HG03565 (cell line): ENCODE measurements around the gene CNTN2.

Experiments used
- ATAC-seq: cut with Tn5 transposase; IDR thresholded peaks from one replicate; pipeline ENCODE4 v1.9.1; 2021; ENCODE audit warnings: mild to moderate bottlenecking, moderate library complexity; ENCODE audit not compliant: unreplicated experiment

The CNTN2 gene, protein sequence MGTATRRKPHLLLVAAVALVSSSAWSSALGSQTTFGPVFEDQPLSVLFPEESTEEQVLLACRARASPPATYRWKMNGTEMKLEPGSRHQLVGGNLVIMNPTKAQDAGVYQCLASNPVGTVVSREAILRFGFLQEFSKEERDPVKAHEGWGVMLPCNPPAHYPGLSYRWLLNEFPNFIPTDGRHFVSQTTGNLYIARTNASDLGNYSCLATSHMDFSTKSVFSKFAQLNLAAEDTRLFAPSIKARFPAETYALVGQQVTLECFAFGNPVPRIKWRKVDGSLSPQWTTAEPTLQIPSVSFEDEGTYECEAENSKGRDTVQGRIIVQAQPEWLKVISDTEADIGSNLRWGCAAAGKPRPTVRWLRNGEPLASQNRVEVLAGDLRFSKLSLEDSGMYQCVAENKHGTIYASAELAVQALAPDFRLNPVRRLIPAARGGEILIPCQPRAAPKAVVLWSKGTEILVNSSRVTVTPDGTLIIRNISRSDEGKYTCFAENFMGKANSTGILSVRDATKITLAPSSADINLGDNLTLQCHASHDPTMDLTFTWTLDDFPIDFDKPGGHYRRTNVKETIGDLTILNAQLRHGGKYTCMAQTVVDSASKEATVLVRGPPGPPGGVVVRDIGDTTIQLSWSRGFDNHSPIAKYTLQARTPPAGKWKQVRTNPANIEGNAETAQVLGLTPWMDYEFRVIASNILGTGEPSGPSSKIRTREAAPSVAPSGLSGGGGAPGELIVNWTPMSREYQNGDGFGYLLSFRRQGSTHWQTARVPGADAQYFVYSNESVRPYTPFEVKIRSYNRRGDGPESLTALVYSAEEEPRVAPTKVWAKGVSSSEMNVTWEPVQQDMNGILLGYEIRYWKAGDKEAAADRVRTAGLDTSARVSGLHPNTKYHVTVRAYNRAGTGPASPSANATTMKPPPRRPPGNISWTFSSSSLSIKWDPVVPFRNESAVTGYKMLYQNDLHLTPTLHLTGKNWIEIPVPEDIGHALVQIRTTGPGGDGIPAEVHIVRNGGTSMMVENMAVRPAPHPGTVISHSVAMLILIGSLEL

DNA sequence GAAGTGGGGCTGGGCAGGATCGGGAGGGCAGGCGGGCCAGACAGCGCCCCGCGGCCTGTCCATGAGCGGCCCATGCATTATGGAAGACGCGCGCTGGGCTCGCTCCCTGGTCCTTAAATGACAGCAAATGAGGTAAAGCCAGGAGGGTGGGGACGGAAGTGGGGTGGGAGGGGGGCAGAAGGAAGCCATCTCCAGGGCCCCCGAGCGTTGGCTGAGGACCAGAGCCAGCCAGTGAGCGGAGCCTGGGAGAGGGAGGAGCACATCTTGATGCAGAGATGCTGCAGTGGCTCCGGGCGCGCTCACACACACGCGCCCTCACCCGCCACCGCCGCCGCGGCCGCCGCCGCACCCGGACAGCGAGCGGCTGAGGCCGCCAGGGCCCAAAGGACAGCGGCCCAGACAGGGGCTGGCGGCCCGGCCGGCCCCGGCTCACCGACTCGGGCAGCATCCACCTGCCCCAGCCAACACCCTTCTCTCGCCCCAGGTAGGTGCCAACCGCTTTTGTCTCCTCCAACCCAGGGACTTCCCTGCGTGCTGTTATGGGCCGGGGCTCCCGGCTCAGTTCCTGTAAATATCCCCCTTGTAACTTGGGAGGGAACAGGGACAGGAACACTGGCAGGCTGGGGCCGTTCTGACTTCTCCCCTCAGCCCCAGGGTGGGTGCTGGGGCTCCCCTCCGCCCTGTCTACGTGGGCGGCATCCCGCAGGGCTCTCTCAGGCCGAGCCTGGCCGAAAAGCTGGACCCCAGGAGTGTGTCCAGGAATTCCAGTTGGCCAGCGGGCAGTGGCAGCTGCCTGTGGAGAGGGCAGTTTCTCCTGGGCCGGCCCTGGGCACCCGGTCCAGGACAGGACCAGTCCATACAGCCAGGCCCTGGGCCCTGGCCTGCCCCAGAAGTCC is at the start of gene CNTN2:
Gene CNTN2 (plus strand): TSS at position 302 of the 896 bp plus-strand sequence. CDS start 9,974 bp downstream, outside the sequence.
- ATAC-seq = no peak

DNA sequence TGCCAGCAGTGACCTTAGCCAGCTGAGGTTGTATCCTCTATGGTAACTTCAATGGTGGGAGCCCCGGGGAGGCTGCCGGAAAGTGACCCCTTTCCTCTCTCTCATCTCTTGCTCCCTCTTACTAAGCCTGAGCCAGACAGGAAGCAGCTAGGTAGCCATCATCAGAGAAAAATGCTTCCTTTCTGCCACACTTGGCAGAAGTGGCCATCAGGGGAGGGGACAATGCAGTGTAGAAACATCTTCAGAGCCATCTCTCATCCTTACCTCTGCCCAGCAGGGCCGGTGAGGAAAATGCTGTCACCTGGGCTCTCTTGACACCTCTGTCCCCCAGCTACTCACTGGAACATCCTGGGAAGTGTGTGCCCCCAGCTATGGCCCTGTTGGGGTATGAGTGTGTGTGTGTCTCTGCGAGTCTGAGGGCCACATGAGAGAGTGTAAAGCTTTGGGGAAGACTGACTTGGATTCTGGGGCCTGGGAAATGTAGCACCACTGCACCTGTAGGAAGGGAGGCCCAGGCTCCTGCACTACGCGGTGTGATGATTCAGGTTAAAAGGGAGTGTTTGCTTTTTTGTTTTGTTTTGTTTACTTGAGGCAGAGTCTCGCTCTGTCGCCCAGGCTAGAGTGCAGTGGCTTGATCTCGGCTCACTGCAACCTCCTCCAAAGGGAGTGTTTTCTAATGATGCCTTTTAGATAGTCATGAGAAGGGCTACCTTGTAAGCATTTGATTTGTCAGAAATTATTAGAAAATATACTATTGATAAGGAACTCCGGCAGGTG is 48.7 kb upstream of the CNTN2 start:
- ATAC-seq = no peak

DNA sequence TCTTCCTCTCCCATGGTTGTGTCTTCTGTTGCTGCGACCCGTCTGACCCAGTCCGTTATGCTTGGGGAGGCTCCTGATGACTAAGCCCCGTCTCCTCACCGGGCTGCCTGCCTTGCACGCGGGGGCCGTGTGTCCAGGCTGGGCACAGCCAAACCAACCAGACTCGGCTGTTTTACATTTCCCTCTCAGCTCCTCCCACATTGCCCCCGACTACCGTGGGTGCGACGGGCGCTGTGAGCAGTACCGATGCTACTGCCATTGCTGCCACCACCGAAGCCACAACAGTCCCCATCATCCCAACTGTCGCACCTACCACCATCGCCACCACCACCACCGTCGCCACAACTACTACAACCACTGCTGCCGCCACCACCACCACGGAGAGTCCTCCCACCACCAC is 46.0 kb upstream of the CNTN2 start:
- ATAC-seq = no peak

DNA sequence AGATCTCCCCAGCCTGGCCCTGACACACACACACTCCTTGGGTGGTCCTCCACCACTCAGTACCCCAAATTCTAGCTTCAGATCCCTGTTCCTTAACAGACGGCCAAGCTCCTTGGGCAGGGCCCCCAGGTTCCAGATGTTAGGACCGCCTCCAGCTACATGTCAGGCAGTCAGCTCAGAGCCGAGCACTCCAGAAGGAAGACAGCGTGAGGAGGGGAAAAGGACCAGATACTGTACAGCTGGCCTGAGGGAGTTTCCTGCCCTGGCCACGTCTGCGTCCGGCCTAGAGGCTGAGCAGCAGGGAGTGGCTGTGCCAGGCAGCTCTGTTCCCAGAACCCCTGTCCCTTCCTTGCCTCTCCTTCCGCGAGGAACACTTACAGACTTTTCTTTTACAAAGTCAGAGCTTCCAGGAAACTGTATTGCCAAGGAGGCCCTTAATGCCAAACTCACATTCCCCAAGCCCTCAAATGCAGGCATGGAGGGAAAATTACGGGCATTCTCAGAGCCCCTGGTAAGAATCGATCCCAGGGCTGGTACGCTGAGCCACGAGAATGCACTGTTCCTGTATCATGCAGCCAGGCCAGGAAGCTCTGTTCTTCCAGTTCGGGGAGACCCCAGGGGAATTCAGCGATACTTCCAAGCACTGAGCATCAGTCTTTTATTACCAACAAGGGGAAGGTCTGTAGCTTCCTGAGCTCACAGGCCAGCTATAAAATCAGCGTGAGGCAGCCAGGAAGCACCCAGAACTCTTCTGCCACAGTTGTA is 45.2 kb upstream of the CNTN2 start:
- no peak for ATAC-seq

DNA sequence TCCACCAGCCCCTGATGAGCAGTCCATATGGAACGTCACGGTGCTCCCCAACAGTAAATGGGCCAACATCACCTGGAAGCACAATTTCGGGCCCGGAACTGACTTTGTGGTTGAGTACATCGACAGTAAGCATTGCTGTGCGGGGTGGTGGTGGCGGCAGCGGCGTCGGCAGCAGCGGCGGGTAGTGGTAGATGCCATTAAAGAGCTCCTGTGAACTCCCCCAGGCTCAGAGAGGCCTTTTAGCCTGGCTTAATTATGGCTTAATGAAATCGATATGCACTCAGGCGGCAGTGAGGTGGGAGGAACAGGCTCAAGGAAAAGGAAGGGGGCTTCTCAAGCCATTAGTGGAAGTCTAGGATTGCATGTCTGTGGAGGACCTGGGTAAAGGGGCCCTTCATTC is 41.9 kb upstream of the CNTN2 start:
- no peak for ATAC-seq

DNA sequence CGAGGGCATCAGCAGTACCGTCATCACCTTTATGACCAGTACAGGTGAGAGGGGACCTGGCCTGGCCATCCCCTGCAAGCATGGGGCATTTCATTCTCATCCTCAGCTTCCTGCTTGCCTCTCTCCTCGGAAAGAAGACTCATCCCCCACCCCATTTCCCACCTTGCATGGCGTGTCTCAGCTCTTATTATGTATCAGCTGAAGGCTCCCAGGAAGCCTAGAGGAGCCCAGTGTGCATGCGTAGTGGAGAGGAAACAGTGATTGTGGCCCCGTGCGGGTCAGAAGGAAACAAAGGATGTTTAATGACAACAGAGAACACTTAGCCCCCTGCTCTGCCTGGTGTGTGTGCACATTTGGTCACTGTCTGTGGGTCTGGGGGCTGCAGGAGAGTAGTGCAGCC is 40.3 kb upstream of the CNTN2 start:
- ATAC-seq = no peak

DNA sequence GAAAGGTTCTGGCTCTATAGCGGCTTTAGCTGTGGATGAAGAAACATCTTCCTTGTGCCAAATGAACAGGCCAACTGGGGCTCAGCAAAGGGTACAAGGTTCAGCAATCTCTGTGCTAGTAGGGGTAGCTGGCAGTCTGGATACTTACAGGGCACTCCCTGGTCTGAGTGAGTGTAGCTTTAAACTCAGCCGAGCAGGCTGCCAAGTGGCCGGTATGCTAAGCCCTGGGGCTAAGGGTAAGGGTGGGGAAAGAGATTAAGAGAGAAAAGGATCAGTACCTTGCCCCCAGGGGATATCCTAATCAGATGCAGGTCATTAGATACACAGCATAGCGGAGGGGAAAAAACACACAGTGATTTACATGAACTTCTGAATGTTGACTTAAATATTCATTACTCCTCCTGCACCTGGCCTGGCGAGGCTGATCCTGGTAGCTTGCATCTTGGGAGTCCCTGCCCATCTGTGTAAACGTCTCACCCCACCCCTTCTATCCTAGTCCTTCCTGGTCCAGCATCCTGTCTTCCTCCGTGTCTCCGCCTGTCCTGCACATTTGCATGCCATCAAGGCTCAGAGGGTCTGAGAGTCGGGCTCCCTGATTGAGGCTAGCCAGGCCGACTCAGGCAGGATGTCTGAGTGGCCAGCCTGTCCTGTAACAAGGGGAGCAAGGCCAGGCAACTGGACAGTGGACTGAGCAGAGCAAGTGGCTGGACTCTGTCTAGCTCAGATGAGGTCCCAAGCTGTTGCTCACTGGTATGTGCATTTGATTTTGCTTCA is 39.5 kb upstream of the CNTN2 start:
- ATAC-seq = no peak

DNA sequence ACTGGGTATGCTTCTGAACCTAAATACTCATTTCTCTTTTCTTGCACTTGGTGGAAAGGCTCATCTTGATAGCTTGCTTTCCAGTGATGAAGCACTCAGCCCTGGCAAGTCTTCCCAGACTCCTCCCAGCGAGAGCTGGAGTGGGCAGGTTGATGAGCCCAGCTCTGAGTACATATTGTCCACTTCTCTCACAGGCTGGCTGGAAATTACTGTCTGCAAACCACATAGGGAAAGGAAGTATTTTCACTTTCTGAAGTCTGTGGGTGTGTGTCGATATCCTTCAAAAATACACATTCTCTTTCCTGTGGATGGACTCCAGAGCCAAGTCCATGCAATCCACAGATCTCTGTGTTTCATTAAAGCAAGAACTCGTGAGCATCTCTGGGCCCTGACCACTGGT is 38.7 kb upstream of the CNTN2 start:
- no peak for ATAC-seq

DNA sequence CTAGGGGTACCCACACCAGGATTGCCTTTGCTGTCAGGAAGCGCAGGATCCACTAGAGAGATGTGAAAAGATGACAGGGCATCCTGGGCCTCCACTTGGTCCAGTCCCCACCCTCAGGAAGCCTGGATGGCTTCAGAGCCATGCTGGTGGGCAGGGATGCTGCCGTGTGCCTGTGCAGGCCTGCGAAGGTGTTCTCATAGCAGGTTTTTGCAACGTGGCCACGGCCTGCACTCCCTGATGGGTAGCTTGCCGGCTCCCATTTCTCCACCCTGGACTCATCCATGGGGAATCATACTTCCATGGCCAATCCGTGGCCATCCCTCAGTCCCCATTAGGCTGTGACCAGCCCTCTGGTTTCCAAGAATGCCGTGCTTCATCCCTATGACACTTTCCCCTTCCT is 34.1 kb upstream of the CNTN2 start:
- ATAC-seq = no peak

DNA sequence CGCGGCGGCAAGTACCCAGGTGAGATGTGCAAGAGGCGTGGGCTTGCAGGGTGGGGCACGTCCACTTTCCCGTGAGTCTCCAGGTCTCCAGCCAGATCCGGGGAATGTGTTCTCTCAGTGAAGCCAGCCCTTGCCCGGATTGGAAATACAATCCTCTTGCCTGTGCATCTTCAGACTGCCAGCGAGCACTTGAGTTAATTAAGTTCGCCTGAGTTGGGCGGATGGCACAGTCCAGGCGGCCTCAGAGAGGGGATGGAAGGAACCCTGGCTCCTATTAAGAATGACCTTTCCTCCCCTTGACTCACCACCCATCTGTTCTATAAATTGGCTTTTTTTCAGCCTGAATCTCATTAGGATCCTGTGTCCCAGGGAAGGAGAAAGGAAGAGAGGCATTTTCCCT is 33.3 kb upstream of the CNTN2 start:
- no peak for ATAC-seq

DNA sequence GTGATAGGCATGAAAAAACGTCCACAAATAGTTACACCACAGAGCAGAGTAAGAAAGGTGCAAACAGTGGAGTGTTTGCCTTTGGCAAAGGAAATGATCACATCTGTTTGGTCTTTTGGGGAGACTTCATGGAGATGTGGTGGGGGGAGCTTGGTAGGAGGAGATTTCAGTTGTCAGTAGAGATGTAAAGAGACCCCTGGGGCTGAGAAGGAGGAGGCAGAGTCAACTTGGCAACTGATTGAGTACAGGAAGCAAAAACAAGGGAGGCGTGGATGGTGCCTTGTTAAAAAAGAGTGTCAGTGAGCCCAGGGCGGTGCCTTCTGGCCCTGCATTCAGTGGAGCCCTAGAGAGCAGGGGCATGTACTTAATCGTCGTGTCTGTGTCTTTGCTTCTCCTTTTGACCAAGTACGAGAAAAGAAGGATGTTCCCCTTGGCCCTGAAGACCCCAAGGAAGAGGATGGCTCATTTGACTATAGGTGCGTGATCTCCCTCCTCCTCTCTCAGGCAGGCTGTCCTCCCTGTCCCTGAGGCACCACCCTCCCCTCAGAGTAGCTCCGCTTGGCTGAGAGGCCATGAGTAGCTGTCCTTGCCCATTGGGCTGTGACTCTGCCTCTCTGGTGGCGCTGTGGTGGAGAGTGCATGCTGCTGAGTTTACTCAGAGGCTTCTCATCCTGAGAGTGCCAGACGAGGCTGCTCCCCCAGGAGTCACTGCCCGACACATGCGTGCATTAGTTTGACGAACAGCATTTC is 30.4 kb upstream of the CNTN2 start:
- ATAC-seq = no peak

DNA sequence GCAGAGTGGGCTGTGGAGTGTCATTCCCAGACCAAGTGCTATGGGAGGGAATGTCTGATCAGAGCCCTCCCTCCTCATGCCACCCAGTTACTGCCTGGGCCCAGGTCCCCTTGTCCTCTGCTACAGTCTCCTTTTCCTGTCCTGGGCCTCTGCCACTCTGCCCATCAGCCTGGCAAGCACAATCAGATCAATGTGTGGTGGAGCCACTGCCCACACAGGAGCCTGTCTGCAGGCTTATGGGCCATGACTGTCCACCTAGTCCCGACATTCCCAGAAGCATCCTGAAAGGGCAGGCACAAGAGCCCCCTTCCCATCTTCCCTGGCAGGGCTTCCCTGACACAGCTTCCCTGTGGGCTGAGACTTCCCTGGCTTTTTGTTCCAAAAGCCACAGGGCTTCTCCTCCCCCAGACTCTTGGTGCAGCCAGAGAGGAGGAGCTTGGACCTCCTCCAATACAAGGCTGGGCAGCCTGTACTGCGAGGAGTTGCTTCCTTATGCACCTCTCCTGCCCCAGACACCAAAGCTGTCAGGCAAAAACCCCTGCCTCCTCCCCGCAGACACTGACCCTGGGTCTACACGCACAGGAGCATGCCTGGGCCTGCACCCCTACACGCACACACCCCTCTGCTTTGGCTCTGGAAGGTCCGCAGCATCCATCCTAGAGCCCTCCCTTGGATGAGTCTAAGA is 29.2 kb upstream of the CNTN2 start:
- no peak for ATAC-seq

DNA sequence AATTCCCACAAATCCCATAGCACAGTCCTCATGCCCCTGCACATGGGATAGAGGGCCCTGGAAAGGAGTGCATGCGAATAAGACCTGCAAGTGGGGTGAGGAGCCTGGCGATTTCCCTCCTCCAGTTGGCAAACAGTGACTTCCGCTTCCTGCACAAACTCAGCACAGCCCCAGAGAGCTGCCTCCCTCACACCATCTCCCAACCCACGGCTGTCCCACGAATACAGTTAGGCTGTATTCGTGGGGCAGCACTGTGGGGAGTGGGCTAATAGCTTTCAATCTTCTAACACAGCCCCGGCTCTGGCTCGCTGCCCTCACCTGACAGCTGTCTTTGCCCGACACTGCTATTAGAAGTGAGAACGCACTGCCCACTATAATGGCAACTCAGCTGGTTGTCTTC is 28.2 kb upstream of the CNTN2 start:
- ATAC-seq = no peak

DNA sequence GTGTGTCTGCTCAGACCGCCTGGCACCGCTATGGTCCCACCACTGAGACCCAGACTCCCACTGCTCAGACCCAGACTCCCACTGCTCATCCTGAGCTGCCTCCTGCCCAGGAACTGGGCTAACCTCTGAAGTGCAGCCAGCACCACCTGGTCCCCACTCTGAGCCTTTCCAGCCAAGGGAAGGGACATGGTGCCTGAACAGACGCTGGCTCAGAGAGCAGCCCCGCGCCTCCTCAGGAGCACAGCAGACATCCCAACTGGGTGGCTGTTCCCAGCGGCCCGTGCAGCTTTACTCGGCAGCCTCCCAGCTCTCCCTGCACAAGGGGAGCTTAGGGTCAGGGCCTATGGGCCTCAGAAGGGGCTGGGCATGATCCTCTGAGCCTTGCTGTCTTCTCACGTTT is 27.8 kb upstream of the CNTN2 start:
- ATAC-seq = no peak

DNA sequence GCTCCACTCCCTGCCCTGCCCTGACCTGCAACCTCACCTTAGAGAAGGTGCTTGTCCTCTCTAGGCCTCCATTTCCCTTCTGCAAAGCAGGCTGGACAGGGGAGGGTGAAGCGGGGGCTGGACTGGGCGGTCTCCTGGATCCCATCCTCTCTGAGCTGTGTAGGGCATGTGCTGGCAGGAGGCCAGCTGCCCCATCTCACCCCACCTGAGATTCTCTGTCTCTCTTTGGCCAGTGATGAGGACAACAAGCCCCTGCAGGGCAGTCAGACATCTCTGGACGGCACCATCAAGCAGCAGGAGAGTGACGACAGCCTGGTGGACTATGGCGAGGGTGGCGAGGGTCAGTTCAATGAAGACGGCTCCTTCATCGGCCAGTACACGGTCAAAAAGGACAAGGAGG is 26.9 kb upstream of the CNTN2 start:
- ATAC-seq = no peak

DNA sequence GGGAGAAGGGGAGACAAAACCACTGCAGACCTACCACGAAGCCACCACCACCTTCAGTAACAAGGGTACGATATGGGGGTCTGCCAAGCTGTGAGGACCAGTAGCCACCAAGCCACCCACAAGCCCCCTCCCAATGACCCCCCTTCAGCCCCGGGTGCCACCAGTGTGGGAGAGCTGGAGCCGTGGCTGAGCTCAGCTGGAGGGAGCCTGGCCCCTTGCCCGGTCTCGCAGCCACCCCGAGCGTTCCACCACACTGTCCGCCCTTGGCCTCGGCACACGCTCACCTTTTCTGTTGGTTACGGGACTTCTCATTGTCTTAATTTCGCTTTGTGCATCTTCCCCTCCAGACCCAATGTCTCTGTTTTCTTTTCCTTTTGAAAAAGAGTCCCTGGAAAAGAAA is 26.4 kb upstream of the CNTN2 start:
- no peak for ATAC-seq

DNA sequence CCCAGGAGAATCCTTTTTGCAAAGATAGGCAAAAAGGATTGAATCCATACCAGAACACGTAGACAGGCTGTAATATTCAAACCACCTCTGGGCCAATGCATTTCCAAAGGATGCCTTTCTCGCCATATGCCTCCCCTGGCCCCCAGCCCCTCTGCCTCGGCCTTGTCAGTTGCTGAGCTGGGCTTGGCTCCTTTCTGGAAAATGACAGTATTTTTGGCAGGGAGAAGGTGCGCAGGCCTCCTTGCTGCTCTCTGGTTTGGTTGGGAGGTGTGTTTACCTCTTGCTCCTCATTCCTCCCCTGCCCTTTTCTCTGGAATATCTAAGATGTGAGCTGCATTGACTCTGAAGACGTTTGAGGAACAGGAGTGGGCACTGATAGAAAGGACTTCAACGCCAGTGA is 26.0 kb upstream of the CNTN2 start:
- ATAC-seq = no peak
